ENCODE measurements around the gene ANKRD36.
"Not testable (repeated sequence)": the region's sequence is repeated elsewhere in the genome, so short reads cannot be mapped to it uniquely, and the experiment has no call there.

ANKRD36 gene

DNA sequence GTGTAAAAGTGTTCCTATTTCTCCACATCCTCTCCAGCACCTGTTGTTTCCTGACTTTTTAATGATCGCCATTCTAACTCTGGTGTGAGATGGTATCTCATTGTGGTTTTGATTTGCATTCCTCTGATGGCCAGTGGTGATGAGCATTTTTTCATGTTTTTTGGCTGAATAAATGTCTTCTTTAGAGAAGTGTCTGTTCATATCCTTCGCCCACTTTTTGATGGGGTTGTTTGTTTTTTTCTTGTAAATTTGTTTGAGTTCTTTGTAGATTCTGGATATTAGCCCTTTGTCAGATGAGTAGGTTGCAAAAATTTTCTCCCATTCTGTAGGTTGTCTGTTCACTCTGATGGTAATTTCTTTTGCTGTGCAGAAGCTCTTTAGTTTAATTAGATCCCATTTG, 16.1 kb downstream of the ANKRD36 start:
- not testable (repeated sequence) for DNase-seq

DNA sequence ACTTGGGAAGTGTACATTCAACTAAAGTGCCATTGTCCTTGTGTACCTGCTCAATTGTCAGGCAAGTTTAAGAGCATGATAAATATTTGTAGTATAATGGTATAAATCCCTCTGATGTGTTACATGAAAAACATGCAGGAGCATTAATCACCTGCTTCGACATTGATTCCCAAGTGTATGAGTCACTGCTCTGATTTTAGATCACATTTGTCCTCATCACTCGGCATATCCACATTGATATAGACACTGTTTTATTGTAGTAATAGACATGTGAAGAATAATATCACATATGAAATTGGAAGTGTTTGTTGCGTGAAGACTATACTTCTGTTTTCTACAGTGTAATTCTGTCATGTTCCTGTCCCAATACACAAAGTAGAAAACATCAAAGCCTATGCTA, 31.1 kb downstream of the ANKRD36 start:
- not testable (repeated sequence) for DNase-seq

DNA sequence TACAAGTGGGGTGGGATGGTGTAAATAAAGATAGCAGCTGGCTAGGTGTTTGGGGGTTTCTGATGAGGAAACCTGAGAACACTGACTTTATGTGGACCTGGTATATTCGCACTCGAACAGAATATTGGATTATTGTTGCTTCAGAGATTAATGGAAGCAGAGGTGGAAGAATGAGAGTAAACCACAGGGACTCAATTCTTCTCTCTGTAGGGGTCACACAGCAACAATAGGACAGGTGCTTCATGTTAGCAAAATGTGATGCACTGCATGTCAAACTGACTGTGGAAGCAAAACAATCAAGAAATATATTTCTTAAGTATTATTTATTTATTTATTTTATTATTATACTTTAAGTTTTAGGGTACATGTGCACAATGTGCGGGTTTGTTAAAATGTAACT, 53.6 kb downstream of the ANKRD36 start:
- DNase-seq = not testable (repeated sequence)

DNA sequence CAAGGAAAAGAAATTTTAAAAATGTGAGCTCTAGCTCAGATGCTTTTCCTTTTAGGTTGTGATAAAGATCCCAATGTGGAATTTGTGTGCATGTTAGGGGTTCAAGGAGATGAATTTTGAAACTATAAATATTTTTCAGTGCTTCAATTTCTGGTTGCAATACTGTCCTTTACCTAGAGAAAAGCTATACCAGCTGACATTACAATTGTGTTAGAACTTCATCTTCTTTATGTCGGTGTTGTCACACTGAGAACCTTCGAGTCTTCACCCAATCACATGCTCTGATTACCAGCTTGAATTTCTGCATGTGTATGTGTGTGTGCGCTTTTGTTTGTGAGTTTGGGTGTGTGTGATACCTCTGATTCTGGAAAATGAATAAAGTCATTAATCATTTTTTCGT, 55.0 kb downstream of the ANKRD36 start:
- not testable (repeated sequence) for DNase-seq

DNA sequence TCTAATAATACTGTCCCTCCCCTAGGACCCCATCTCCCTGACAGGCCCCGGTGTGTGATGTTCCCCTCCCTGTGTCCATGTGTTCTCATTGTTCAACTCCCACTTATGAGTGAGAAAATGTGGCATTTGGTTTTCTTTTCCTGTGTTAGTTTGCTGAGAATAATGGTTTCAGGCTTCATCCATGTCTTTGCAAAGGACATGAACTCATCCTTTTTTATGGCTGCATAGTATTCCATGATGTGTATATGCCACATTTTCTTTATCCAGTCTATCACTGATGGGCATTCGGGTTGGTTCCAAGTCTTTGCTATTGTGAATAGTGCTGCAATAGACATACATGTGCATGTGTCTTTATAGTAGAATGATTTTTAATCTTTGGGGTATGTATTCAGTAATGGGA, 55.6 kb downstream of the ANKRD36 start:
- DNase-seq = not testable (repeated sequence)

DNA sequence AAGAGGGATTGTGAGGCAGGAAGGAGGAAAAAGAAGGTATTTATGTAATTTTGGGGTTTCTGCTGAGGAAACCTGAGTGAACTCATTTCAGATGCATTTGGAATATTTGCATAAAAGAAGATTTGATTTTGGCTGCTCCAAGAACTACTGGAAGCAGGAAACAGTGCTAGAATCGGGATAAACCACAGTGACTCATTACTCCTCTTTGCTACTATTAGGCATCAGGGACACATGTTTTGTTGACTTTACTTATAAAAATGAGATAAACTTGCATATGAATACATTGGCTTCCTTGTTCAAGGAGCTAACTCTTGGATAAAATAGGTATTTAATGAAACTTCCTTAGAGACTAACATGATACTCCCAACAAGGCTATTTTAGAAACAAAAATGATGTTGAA, 67.4 kb downstream of the ANKRD36 start:
- DNase-seq = not testable (repeated sequence)

DNA sequence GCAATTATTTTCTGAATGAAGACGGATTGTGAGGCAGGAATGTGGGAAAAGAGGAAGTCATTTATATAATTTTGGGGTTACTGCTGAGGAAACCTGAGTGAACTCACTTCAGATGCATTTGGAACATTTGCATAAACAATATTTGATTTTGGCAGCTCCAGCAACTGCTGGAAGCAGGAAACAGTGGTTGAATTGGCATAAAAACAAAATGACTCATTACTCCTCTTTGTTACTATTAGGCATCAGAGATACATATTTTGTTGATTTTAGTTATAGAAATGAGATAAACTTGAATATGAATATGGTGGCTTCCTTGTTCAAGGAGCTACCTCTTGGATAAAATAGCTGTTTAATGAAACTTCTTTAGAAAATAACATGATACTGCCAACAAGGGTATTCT, 82.4 kb downstream of the ANKRD36 start:
- DNase-seq = not testable (repeated sequence)

DNA sequence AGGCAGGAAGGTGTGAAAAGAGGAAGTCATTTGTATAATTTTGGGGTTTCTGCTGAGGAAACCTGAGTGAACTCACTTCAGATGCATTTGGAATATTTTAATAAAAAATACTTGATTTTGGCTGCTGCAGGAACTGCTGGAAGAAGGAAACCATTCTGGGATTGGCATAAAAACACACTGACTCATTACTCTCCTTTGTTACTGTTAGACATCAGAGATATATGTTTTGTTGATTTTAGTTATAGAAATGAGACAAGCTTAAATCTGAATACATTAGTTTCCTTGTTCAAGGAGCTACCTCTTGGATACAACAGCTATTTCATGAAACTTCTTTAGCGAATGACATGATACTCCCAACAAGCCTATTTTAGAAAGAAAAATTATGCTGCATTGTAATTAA, 84.3 kb downstream of the ANKRD36 start:
- DNase-seq = not testable (repeated sequence)

DNA sequence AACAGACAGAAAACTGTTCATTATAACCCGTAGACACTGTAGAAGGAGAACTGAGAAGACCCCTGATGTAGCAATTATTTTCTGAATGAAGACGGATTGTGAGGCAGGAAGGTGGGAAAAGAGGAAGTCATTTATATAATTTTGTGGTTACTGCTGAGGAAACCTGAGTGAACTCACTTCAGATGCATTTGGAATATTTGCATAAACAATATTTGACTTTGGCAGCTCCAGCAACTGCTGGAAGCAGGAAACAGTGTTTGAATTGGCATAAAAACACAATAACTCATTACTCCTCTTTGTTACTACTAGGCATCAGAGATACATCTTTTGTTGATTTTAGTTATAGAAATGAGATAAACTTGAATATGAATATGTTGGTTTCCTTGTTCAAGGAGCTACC, 87.9 kb downstream of the ANKRD36 start:
- not testable (repeated sequence) for DNase-seq

DNA sequence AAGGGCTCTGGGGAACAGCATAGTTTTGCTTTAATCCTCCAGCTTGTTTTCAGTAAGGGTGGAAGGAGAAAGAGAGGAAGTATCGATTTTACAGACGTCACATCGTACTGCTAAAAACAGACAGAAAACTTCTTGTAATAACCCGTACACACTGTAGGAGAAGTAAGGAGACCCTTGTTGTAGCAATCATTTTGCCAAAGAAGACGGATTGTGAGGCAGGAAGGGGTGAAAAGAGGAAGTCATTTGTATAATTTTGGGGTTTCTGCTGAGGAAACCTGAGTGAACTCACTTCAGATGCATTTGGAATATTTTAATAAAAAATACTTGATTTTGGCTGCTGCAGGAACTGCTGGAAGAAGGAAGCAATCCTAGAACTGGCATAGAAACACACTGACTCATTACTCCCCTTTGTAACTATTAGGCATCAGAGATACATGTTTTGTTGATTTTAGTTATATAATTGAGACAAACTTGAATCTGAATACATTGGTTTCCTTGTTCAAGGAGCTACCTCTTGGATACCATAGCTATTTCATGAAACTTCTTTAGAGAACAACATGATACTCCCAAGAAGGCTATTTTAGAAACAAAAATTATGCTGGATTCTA, 89.8 kb downstream of the ANKRD36 start:
- not testable (repeated sequence) for DNase-seq

DNA sequence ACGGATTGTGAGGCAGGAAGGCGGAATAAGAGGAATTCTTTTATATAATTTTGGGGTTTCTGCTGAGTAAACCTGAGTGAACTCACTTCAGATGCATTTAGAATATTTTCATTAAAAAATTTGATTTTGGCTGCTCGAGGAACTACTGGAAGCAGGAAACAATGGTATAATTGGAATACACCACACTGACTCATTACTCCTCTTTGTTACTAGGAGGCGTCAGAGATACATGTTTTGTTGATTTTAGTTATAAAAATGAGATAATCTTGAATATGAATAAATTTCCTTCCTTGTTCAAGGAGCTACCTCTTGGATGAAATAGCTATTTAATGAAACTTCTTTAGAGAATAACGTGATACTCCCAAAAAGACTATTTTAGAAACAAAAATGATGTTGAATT, 97.4 kb downstream of the ANKRD36 start:
- no peak for DNase-seq

DNA sequence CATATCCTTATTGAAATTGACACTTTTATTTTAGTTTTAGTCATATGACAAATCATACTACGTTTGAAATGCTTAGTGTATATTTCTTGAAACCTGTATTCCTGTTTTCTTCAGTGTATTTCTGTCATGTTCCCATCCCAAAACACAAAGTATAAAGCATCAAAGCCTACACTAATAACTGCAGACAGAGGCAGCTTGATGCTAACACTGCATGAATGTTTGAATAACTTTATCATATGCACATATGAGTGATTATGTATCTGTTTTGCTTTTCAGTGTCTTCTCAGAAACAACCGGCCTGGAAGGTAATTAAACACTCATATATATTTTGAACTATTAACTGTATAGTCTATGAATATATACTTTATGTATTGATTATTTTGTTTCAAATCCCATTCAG, 102.1 kb downstream of the ANKRD36 start:
- DNase-seq = not testable (repeated sequence)

DNA sequence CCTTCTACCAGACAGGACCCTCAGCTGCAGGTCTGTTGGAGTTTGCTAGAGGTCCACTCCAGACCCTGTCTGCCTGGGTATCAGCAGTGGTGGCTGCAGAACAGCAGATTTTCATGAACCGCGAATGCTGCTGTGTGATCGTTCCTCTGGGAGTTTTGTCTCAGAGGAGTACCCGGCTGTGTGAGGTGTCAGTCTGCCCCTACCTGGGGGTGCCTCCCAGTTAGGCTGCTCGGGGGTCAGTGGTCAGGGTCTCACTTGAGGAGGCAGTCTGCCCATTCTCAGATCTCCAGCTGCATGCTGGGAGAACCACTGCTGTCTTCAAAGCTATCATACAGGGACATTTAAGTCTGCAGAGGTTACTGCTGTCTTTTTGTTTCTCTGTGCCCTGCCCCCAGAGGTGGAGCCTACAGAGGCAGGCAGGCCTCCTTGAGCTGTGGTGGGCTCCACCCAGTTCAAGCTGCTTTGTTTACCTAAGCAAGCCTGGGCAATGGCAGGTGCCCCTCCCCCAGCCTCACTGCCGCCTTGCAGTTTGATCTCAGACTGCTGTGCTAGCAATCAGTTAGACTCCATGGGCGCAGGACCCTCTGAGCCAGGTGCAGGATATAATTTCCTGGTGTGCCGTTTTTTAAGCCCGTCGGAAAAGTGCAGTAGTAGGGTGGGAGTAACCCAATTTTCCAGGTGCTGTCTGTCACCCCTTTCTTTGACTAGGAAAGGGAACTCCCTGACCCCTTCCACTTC, 118.1 kb downstream of the ANKRD36 start:
- DNase-seq = not testable (repeated sequence)

DNA sequence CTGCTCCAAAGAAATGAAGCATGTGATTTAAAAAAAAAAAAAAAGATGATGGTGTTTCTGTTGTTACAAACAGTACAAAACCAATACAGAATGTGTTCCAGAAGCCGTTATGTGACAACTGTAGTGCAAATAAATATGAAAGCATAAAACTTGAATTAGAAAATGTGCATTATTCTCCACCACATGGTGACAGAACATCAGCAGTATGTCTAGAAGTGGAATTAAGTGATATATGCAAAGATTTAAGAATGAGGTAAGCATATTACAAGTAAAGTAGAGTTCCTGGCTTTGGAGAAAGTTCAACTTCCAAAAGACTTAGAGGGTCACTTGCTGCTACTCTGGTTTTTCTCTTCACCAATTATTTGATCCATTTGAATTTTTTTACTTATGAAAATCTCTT, 120.0 kb downstream of the ANKRD36 start:
- DNase-seq = not testable (repeated sequence)

DNA sequence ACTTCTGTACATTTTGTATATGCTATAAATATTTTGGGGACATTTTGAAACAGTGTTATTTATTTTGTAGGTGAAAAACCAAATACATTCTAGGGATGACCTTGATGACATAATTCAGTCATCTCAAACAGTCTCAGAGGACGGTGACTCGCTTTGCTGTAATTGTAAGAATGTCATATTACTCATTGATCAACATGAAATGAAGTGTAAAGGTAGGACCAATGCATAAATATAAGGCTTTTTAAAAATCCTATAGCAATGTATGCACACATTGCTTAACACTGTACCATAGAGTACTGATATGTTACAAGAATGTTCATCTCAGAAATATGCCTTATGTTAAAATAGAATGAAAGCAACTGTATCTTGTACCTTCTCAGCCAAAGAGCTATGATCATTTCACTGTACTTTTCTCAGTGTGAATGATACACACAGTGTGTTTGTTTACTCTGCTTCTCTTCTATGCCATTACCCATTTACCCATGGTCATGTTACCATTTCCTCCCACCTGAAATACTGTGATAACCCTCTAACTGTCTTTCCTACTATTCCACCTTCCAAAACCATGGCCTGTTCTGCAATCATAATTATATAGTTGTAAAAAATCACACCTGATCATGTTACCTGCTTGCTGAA, 120.8 kb downstream of the ANKRD36 start:
- DNase-seq = not testable (repeated sequence)

DNA sequence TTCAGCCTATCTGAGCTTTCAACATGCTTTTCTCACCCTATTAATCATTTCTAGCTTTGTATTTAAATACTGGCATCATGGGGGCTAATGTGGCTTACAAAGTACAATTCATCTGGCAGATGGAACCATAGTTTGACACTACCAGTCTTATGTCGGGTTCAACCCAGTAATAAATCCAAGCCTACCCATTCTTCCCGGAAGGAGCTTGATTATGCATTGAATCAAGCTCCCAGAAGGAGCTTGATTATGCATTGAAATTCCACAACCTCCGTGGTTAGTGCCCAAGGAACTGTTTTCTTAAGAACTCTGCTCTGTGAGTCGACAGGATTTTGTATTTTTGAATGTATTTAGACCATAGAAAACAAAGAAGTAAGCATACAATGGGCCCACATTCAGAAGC, 148.2 kb downstream of the ANKRD36 start:
- not testable (repeated sequence) for DNase-seq

DNA sequence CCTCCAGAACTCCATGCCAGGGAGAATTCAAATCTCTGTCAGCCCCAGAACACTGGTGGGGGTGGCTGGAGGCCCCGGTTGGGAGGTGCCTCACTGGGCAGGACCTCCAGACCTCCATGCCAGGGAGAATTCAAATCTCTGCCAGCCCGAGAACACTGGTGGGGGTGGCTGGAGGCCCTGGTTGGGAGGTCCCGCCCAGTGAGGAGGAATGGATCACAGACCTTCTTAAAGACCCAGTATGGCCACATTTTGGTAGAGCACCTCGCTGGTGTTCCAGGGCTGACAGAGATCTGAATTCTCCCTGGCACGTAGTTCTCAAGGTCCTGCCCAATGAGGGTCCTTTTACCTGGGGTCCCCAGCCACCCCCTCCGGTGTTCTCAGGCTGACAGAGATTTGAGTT, 153.5 kb downstream of the ANKRD36 start:
- not testable (repeated sequence) for DNase-seq

DNA sequence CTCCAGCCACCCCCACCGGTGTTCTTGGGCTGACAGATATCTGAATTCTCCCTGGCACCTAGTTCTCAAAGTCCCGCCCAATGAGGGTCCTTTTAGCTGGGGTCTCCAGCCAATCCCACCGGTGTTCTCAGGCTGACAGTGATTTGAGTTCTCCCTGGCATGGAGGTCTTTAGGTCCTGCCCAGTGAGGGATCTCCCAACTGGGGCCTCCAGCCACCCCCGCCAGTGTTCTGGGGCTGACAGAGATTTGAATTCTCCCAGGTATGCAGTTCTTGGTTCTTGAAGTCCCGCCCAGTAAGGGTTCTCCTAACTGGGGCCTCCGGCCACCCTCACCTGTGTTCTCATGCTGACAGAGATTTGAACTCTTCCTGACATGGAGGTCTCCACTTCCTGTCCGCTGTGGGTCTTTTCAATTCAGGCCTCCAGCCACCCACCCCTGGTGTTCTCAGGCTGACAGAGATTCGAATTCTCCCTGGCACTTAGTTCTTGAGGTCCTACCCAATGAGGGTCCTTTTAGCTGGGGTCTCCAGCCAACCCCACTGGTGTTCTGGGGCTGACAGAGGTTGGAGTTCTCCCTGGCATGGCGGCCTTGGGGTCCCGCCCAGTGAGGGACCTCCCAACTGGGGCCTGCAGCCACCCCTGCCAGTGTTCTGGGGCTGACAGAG, 154.6 kb downstream of the ANKRD36 start:
- no peak for DNase-seq

DNA sequence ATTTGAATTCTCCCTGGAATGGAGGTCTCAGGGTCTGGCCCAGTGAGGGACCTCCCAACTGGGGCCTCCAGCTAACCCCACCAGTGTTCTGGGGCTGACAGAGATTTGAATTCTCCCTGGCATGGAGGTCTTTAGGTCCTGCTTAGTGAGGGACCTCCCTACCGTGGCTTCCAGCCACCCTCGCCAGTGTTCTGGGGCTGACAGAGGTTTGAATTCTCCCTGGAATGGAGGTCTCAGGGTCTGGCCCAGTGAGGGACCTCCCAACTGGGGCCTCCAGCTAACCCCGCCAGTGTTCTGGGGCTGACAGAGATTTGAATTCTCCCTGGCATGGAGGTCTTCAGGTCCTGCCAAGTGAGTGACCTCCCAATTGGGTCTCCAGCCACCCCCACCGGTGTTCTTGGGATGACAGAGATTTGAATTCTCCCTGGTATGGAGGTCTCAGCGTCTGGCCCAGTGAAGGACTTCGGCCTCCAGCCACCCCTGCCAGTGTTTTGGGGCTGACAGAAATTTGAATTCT, 155.2 kb downstream of the ANKRD36 start:
- not testable (repeated sequence) for DNase-seq

DNA sequence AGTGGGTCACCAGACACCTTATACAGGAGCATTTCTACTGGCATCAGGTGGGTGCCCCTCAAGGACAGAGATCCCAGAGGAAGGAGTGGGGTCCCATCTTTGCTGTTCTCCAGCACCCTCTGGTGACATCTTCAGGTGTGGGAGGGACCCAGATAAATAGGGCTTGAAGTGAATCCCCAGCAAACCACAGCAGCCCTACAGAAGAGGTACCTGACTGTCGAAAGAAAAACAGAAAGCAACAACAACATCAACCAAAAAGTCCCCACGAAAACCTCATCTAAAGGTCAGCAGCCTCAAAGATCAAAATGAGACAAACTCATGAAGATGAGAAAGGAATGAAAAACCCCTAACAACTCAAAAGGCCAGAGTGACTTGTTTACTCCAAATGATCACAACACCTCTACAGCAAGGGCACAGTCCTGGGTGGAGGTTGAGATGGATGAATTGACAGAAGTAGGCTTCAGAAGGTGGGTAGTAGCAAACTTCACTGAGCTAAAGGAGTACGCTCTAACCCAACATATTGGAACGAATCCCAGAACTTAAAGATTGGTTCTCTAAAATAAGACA, 163.4 kb downstream of the ANKRD36 start:
- DNase-seq = not testable (repeated sequence)

DNA sequence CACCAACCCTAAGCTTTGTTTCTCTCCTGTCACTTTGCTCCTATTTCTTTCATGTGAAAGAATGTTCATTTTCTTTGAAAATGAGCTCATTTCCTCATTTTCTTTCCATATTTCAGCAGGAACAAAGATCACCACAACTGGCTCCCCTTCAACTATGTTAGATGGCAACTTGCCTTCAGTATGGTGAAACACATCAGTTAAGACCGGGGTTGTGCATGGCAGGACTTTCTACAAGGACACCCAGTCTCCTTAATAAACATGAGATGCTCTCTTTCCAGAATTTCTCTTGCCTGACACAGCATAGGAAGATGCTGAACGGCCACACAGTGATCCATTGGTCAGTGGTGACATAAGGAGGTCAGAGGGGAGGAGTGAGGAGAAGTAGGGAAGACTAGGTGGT, 172.2 kb downstream of the ANKRD36 start:
- DNase-seq = not testable (repeated sequence)

DNA sequence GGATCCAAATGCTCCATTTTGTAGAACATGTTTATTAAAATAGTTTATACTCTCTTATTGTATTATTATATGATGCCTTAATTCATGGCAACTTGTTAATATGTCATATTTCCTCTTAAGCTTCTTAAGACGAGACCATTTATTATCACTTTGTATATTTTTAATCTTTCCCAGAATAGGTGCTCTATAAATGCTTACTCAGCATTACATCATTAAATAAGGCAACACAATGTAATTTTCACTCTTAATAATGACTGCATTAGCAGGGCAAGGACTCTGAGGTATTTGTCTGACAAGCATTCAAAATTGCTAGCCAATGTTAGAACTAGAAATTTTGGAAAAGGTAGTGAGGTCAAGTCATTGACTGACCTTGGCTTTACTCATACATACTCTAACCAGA, 180.7 kb downstream of the ANKRD36 start:
- not testable (repeated sequence) for DNase-seq
